Activated CD8-positive, alpha-beta memory T cell treated with anti-CD3 and anti-CD28 coated beads, Interleukin-2, amount 50 U/mL, for 1 hour (primary cell): ENCODE measurements around the gene PNPLA2.

ENCODE experiments used
- DNase-seq: peaks from one replicate; pipeline ENCODE4 v3.0.0-alpha.2; 2020; ENCODE audit errors: extremely low read depth

Gene PNPLA2

DNA sequence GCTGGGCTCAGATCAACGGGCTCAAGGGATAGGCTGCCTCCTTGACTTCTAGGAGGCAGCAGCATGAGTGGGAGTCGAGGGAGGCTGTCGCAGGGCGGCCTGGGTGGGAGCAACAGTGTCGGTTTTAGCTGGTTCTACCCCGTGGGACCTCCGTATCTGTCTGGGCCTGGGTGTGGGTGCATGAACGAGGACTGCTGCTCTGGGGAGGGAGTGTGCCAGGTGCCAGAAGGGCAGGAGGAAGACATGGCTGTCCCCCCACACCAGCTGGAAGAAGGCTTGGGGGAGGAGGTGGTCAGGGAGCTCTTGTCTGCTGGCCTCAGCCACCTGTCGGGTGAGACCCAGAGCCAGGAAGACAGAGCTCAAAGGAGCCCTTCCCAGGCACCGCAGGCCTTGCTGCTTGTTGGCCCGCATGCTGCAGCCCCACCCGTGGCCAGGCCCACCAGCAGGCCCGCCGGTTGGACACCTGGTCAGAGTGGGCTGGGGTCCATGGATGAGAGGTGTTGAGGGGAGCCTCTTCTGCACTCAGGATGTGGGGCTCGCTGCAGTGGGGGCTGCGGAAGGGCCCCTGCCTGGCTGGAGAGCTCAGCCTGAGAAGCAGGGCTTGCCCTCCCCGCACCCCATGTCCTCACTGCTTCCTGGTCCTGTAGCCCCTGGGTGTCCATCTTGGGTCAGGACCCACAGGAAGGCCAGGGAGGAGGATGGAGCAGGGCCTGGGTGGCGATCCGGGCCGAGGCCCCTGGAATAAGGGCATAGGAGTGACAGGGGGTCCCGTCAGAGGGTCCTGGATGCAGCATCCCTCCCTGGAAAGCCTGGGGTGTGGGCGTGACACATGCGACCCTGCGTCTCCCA lies 32.3 kb upstream of the PNPLA2 start:
- DNase-seq, result no peak

DNA sequence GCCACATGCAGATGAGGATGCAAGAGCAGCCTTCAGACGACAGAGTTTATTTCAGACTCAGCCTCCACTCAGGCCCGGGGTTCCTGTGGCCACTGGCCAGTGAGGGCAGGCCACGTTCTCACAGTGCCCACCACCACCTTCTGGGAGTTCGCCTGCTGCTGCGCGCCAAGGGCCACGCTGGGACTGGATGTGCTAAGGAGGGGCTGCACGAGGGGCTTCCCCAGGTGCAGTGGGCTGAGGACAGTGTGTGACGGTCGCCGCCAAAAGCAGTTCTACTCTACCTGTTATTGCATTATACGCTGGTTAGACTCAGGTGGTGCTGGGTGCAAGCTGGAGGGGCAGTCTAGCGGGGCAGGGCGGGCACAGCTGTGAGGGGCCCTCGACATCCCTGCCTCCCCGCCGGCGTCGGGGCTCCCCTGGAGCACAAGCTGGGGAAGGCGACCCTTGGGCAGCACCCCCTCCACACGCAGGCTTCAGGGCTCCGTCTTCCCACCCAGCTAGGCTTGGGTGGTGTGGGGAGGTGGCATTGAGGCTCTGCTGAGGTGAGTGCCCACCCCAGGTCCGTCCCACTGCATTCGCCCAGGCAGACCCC lies 31.5 kb upstream of the PNPLA2 start:
- DNase-seq, result no peak

DNA sequence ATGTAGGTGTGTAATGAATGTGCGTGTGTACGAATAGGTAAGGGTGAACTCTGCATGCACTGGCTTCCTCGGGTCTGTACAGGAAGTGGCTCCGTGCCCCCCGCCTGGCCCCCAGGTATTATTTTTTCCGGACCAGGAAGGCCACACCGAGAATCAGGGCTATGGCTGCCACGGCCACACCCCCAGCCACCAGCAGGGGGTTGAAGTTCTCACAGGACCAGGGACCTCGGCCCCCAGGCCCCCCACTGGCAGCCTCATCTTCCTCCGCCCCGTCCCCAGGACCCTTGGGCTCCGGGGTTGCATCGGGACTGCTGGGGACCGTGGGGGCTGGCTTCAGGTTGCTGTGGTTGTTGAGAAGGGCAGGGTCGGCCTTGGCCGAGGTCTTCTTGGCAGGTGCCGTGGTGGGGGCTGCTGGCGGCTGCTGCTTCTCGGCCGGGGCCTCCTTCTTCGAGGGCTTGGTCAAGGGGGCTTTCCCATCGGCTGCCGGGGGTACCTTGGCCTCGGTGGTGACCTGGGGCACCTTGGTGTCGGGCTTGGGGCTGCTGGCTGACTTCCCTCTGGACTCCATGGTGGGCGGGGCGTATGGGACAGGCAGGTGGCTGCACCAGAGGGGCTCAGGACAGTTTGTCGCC lies 30.6 kb upstream of the PNPLA2 start:
- no peak for DNase-seq

DNA sequence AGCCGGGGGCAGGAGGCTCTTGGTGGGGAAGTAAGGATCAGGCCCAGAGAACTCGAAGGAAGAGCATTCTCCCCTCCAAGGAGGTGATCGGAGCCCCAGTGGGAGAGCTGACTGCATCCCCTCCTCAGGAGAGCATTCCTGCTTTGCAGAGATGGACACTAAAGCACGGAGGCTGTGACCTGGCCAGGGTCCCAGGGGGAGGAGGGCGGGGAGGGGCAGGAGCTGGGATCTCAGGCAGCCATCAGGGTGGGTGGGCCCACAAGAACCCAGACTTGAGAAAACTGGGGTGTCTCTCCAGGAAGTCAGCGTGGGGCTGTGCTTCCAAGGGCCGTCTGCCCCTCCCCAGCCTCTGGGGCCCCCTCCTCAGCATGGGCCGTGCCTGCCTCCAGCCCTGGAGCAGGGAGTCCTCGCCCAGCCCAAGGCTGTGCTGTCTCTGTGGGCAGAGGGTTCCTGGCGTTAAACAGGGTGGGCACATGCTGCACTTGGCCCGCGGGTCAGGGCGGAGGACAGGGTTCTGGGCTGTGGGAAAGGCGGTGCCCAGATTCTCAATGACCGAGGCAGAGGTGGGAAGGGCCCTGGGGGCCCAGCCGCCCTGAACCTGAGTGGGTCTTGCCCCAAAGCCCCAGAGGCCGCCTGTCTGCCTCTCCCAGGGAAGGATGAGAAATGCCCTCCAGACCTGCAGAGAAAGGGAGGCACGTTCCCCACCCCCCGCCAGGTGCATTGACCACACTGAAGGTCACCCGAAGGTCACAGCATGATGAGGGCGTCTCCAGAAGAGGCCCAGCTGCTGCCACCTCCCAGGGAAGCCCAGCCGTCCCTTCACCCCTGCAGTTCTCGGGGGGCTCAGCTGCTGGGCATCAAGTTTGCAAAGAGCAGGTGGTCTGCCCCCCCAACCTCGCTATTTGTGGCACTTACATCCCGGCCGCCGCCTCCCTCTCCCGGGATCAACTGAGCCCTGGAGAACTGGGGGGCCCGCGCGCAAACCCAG lies 29.5 kb upstream of the PNPLA2 start:
- no peak for DNase-seq

DNA sequence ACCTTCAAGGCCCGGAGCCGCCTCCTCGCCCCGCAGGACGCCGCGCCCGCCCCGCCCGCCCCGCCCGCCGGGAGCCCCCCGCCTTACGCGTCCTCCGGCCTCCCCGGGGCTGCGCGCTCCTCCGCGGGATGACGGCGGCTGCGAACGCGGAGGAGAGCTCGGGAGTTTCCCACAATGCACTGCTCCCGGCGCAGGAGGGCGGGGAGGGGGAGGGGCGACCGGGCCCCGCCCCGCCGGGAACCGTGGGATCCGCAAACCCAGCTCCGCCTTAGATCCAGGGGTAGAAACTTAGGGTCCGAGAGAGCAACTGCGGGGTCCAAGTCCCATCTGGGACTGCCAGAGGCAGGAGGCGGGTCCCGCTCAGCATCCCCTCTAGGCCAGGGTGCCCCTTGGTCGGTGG lies 28.8 kb upstream of the PNPLA2 start, which contains the start of gene CEND1:
Gene CEND1 (minus strand): TSS at position 148 of the 400 bp plus-strand sequence. CDS start 1,514 bp downstream, outside the sequence.
- DNase-seq, result no peak

DNA sequence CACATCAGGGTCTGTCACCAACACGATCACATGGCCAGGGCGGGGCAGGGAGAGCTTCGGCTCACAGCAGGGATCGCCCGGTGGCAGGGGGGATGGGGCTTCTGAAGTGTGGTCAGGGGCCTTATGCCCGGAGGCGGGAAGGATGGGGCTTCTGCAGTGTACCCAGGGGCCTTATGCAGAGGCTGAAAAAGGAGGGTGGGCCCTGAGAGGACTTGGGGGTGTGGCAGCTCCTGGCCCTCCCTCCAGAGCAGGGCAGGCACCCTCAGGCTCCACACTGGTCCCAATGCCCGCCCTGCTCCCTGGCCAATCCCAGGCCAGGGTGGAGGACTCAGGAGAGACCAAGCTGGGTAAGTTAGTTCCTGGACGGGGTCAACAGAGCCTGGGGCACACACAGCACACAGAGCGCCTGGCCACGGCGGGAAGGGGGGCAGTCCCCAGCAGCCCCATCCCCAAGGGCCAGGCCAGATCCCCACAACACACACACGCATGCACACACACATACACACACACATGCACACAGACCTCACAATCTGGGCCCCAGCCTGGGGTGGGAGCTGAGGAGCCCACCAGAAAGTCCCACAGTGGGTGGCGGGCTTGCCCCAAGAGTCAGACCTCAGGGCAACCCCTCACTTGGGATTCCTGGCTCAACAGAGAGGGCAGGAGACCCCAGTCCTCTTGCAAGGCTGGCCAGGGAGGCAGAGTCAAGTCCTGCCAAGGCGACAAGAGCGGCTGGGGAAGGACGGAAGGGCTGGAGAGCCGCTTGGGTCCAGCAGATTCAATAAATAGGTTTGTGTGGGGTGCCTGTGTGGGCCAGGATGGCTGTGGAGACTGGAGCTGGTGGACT lies 27.8 kb upstream of the PNPLA2 start:
- no peak for DNase-seq

DNA sequence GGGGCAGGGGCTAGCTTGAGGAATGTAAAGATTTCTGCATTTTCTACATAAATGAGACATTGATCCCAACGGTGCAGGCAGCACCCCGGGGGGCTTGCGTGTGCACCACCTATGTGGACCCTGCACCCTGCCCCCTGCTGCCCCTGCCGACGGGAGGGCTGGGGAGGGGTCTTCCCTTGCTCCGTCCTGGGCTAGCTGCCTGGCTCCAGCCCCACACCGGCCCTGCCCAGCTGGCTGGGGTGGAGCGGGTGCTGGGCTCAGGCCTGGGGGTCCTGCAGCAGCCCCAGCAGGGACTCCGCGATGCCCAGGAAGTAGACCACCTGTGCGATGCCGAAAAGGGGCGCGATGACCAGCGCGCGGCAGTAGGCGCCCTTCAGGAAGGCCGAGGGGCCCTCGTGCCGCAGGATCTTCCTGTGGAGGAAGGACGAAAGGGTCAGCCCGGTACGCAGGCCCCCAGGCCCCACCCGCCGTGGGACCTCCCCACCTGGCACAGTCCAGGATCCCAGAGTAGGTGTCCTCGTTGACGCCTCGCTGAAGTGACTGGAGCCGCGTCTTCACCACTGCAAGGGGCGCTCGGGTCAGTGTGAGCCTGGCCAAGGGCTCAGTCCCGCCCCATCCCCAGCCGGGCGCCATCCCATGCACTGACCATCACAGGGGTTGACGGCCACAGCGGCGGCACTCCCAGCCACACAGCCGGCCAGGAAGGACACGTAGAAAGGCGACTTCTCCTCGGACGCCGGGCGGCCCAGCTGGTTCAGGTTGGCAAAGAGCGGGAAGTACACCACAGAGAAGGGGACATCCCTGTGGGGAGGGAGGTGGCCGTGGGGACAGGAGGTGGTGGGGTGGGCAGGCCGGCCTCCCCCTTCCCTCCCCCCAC lies 26.8 kb upstream of the PNPLA2 start:
- DNase-seq, result no peak

DNA sequence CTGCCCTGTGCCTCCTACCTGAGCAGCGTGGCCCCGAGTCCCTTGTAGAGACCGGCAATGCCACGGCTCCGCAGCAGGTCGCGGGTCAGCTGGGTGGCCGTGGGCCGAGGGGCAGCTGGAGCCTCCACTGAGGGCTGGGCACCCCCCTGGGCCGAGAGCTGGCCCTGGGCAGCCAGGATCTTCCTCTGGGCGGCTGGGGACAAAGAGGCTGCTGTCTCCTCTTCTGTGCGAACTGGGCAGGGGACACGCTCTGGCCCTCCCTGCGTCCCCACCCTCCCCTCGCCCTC lies 26.2 kb upstream of the PNPLA2 start:
- no peak for DNase-seq

DNA sequence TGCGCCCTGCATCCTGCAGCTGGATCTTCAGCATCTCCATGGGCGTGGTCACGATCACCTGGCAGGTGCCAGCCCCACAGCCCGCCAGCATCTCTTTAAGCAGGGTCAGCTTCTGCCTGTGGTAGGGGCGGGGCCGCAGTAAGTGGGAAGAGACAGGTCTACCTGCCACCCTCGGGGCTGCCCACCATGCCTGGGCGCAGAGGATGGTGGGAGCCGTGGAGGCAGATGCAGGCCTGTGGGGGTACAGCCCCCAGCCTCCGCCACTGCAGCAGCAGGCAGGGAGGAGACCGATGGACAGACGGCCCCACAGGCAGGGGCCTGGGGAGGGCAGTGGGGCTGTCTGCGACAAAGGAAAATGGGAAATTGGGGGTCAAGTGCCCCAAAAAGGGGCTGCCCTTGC lies 25.8 kb upstream of the PNPLA2 start:
- DNase-seq, result no peak

DNA sequence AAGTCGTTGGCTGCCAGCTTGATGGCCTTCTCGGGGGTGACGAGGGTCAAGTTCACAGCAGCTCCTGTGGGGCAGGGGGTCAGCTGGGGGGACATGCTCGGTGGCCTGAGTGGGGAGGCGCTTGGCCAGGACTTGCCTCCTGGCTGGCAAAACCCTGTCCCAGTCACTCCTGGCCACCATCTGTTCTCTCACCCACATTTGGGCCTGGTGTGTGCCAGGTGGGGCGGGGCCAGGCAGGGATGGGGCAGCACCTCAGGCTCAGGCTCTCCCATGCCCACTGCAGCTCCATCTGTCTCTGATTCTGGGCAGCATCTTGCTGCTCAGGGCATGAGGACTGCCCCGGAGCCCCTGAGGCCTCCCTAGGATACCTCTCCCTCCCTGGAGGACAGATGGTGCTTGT lies 25.2 kb upstream of the PNPLA2 start:
- DNase-seq, result no peak

DNA sequence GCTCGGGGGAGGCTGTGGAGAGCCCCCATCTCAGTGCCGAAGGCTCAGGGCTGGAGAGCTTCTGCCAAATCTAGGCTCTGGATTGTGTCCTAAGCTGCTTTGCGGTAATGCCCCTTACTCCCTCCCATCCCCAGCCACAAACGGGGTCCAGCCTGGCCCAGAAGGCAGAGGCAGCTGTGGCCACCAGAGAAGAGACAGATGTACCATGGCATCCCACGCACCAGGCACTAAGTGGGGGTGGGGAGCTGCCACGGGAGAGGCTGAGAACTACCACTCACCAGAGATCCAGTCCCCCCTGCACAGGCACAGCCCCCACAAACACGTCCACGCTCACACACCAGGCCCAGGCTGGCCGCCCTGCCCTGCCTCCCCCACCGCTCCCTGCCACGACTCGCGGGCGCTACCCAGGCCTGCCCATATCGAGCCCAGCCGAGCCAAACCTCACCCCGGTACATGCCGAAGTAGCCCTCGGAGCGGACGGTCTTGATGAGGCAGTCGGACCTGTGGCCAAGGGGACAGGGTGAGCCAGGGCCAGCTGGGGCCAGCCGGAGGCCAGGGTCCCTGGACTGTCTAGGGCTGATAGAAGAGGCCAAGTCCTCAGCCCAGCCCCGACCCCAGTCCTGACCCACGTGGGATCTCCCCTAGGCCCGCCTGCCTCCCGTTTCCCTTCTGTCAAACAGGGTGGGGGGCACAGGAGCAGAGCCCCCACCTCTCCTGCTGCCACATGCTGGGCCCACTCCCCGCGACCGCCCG lies 24.5 kb upstream of the PNPLA2 start:
- no peak for DNase-seq

DNA sequence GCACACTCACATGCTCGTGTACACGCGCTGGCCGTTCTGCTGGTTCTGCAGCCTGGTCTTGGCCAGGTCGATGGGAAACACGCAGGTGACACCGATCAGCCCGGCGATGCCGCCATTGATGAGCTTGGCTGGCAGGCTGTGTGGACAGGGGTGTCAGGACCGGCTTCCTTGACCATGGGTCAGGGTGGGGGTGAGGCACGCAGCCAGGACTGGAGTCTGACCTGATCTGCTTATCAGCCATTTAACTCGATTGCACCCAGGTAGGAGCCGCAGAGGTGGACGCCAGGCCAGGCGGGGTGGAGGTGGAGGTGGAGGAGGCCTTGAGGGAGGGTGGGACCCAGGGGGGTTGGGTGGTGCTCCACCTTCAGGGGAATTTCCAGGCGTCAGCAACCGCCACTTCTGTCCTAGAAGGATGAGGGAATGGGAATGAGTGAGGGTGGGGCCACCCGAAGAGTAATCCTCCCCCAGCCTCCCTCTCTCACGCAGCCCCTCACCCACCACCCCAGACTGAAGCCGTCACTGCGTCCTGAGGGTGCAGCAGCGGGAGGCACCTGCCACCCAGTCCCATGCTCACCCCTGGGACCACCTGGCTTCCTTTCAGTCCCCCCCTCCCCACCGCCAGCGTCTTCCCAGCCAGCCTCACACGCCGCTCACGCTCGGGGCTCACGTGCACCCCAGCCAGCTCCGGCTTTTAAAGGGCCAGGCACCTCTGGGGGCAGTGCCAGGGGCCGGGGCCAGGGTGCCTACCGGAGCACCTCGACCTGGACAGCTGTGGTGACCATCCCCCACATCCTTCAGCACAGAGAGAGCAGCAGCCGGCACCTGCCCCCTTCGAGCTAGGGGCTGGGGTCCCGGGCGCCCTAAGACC lies 23.7 kb upstream of the PNPLA2 start:
- no peak for DNase-seq

DNA sequence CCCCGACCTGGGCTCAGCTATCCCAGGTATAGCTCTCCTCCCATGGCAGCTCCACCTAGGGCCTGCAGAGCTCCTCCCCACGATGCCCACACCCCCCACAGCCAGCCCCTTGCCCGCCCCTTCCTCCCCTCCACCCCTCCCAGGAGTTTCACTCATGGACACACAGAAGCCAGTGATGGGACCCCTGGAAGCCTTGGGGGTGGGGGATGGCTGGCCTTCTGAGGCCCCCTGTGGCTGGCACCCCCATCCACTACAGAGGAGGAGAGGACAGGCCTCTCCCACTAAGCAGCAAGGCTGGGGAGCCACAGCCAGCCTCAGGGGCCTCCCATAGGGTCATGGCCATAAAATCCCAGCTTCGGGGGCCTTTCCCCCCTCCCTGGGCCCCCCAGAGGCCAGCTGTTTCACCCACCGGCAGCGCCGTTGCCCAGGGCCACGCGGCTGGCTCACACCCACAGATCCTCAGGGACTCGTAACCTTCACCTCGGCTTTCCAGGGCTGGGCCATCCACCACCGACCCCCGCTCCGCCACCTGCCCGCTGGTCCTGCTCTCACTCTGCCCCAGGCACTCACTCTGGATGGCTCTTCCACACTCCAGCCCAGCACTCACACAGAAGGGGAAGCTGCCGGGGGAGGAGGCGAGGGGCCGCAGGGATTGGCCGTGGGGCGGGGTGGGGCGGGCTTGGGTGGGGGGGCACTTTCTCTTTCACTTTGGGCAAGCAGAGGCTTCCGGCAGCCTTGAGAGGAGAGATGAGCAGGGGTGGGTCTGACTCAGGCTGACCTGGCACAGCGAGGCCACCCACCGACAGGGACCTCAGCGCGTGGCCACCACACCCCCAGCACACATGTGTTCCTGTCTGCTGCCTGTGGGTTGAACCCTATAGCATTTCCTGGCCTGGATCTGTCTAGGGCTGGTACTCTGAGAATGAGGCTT lies 22.8 kb upstream of the PNPLA2 start:
- peak; percentile 39 for DNase-seq

DNA sequence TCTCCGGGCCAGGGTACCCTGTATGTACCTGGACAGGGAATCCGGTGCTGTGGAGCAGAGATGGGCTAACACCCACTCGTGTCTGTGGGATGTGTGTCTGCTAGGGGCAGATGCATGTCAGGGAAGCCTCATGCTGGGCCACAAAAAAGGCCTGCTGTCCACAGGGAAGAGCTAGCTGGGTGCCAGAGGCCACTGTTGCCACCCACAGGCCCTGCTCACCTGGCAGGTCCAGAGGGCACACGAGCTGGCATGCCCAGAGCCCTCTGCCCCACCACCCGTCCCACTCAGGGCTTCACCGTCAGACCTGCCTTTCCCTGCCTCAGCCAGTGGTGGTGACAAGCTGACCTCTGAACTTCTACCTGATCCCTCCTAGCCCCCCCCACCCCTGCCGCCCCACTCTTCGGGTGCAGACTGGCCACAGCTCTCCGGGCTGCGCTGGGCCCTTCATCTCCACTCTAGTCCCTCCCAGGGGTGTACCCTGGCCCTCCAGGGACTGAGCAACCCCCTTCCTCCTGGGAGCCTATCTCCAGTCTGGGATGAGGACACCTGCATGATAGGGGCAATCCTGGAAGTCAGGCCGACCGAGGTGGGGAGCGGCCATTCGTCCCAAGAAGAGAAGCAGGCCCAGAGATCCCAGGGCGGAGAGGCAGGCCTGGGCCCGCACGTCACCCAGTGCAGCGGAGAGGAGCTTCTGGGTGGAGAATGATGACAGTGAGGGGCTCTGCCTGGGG lies 22.0 kb upstream of the PNPLA2 start:
- DNase-seq, result no peak

DNA sequence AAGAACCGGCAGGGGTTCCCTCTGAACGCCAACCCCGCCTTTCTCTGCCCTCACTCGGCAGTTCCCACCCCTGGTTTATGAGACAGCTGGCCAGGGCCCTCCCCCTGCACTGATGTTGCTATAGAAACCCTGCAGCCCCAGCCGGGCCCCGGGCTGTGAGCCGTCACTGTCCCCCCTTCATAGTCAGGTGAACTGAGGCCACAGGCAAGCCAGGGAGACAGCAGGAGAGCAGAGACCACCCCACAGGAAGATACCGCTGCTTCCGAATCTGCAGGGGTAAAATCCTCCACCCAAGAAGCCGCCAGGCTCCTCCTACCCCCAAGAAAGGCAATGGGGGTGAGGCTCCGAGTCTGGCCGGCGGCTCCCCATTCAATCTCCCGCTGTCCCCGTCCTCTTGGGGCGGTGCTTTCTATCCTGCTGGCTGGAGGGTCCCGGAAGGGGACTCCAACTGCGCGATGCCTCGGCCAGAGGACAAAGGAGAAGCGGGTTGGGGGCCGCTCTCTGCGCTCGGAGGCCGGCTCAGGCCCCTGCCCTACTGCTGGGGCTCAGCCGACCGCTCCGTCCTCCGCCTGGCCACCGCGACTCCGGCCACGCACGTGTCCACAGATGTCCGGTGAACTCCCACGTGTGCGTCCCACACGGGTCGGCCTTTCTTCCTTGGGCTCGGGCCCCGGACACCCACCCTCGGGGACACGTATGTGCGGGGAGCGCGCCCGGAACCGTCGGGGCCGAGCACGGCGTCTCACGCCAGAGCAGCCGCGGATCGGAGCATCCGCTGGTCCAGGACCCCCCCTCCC lies 21.2 kb upstream of the PNPLA2 start:
- peak; percentile 62 for DNase-seq
